ENCODE measurements around the gene VPS39. TPM values are rescaled to one million over a fixed set of nuclear protein-coding genes. Genes with fewer than 3 reads are reported as not detected.

Gene VPS39
- total and polyA plus RNA-seq, 2 of the 13 experiments (the other 11 are each of a cell fraction or from before 2014, with no cell fraction given): 22.9 to 32.0 TPM

DNA sequence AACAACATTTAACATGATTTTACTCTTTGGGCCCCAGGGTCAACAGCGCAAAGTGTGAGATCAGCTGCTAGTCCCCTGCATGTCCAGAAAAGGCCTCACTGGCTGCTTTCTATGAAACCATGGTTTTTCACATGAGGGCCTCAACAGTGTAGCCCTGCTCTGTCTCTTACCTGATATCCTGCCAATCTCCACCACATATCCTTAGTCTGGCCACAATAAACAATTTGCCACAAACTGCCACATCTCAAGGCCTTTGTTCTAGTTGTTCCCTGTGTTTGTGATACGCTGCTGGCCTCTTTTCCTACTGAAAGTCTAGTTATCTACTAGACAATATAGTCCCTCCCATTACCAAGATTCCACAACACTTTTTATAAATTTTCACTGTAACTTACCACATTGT lies 17.7 kb downstream of the VPS39 start (continued):
- TF ChIP-seq ZNF235 (CRISPR knock-in tag; IDR thresholded peaks at IDR 0.05; ENCODE audit: borderline replicate concordance) (no peak), SNAPC2 (CRISPR knock-in tag; IDR thresholded peaks at IDR 0.05) (no peak), SYNCRIP (IDR thresholded peaks at IDR 0.05; ENCODE audit: insufficient read depth, low read depth, low read length) (no peak), ZNF253 (CRISPR knock-in tag; IDR thresholded peaks at IDR 0.05; ENCODE audit: borderline replicate concordance) (no peak), MTA3 (CRISPR knock-in tag; IDR thresholded peaks at IDR 0.05) (no peak), PCBP1 (IDR thresholded peaks at IDR 0.05; ENCODE audit: borderline replicate concordance, low read depth, low read length) (no peak)

DNA sequence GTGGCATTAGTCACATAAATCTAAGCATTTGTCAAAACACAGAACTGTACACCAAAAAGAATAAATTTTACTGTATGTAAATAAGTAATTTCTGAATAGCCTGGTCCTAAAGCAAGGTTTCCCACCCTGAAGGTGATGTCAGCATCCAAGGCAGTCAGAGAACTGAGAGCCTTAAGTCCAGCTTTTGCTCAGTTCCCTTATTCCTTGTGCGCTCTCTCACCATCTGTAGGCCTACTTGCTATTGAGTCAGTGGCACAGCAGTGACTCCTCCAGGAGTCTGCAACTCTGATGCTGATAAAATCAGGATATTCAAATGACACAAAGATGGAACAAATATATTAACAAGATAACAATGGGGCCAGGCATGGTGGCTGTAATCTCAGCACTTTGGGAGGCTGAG lies 22.3 kb downstream of the VPS39 start:
- no peaks in the 10 kb centered on the region for H3K79me2 ChIP-seq (ENCODE audit: insufficient read depth, low read length)
- H3K9ac ChIP-seq (ENCODE audit: insufficient read depth, low read depth, low read length): no peak overlapping the region
- H3K27me3 ChIP-seq (ENCODE audit: control insufficient read depth in 1 of 2, insufficient read depth in 2 of 2, low read length in 2 of 2): no peaks in the 10 kb centered on the region; a peak in 1 of 5 replicates
- H3K36me3 ChIP-seq (replicated peaks in 1 of 2; ENCODE audit: control insufficient read depth in 1 of 2, insufficient read depth in 2 of 2, low read length in 2 of 2): peaks cover 14 to 62% of the 10 kb centered on the region in 2 experiments
- no TSS peak for BruUV-seq (replicated peaks)
- peaks cover 13% of the 10 kb centered on the region; the same call in 1 of the 2 replicates for H3K4me1 ChIP-seq (ENCODE audit: insufficient read depth, low read length)
- intact Hi-C loops (cut with micrococcal nuclease; ENCODE audit: unreplicated experiment) (no loop called here), in situ Hi-C loops (cut with HindIII; ENCODE audit: extremely low pct_ligation_motif_present, low pct_unique_long_range_greater_than_20kb) (no loop called here)
- ChIA-PET CTCF (ENCODE audit: low intra/inter-chr PET ratio, low total read pairs) (no interaction called here), POLR2A (no interaction called here)
- no peaks in the 10 kb centered on the region for H3K9me3 ChIP-seq (ENCODE audit: low read length)
- no peak for ATAC-seq
- H3K4me2 ChIP-seq (ENCODE audit: low read depth, low read length): no peak overlapping the region
- H3K27ac ChIP-seq (ENCODE audit: extremely low read length, insufficient read depth, low read length): no peak overlapping the region
- no peak overlapping the region for H3K4me3 ChIP-seq (replicated peaks in 1 of 3; ENCODE audit: insufficient read depth in 1 of 3, low read depth in 2 of 3, low read length in 3 of 3)
- TF ChIP-seq KAT2B (IDR thresholded peaks at IDR 0.05; ENCODE audit: borderline replicate concordance, low read depth, low read length) (no peak), KLF16 (CRISPR knock-in tag; IDR thresholded peaks at IDR 0.05) (no peak), ZBTB20 (CRISPR knock-in tag; IDR thresholded peaks at IDR 0.05; ENCODE audit: borderline replicate concordance, low read depth) (no peak), HNRNPLL (IDR thresholded peaks at IDR 0.05; ENCODE audit: low read depth, low read length, poor library complexity, severe bottlenecking) (no peak)
- TF ChIP-seq, protein P1, sequence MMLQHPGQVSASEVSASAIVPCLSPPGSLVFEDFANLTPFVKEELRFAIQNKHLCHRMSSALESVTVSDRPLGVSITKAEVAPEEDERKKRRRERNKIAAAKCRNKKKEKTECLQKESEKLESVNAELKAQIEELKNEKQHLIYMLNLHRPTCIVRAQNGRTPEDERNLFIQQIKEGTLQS (CRISPR knock-in tag; IDR thresholded peaks at IDR 0.05): no peak
- TF ChIP-seq, protein P2, sequence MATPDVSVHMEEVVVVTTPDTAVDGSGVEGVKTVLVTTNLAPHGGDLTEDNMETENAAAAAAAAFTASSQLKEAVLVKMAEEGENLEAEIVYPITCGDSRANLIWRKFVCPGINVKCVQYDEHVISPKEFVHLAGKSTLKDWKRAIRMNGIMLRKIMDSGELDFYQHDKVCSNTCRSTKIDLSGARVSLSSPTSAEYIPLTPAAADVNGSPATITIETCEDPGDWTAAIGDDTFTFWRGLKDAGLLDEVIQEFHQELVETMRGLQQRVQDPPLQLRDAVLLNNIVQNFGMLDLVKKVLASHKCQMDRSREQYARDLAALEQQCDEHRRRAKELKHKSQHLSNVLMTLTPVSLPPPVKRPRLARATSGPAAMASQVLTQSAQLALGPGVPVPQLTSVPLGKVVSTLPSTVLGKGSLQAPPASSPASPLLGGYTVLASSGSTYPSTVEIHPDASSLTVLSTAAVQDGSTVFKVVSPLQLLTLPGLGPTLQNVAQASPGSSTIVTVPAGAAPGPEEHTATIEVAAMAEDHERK (CRISPR knock-in tag; IDR thresholded peaks at IDR 0.05; ENCODE audit: low read depth): no peak
- TF ChIP-seq, protein P3, sequence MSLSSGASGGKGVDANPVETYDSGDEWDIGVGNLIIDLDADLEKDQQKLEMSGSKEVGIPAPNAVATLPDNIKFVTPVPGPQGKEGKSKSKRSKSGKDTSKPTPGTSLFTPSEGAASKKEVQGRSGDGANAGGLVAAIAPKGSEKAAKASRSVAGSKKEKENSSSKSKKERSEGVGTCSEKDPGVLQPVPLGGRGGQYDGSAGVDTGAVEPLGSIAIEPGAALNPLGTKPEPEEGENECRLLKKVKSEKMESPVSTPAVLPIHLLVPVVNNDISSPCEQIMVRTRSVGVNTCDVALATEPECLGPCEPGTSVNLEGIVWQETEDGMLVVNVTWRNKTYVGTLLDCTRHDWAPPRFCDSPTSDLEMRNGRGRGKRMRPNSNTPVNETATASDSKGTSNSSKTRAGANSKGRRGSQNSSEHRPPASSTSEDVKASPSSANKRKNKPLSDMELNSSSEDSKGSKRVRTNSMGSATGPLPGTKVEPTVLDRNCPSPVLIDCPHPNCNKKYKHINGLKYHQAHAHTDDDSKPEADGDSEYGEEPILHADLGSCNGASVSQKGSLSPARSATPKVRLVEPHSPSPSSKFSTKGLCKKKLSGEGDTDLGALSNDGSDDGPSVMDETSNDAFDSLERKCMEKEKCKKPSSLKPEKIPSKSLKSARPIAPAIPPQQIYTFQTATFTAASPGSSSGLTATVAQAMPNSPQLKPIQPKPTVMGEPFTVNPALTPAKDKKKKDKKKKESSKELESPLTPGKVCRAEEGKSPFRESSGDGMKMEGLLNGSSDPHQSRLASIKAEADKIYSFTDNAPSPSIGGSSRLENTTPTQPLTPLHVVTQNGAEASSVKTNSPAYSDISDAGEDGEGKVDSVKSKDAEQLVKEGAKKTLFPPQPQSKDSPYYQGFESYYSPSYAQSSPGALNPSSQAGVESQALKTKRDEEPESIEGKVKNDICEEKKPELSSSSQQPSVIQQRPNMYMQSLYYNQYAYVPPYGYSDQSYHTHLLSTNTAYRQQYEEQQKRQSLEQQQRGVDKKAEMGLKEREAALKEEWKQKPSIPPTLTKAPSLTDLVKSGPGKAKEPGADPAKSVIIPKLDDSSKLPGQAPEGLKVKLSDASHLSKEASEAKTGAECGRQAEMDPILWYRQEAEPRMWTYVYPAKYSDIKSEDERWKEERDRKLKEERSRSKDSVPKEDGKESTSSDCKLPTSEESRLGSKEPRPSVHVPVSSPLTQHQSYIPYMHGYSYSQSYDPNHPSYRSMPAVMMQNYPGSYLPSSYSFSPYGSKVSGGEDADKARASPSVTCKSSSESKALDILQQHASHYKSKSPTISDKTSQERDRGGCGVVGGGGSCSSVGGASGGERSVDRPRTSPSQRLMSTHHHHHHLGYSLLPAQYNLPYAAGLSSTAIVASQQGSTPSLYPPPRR (CRISPR knock-in tag; IDR thresholded peaks at IDR 0.05; ENCODE audit: borderline replicate concordance): no peak
- TF ChIP-seq, protein P4, sequence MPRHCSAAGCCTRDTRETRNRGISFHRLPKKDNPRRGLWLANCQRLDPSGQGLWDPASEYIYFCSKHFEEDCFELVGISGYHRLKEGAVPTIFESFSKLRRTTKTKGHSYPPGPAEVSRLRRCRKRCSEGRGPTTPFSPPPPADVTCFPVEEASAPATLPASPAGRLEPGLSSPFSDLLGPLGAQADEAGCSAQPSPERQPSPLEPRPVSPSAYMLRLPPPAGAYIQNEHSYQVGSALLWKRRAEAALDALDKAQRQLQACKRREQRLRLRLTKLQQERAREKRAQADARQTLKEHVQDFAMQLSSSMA (CRISPR knock-in tag; IDR thresholded peaks at IDR 0.05): no peak
- no peak for DNase-seq (ENCODE audit: low spot score)
- no peak overlapping the region for H2AFZ ChIP-seq (ENCODE audit: low read length)
- 100% methylated on average over 1 of the region's 1 CpG for WGBS (ENCODE audit: low lambda C conversion rate)
- H4K20me1 ChIP-seq (ENCODE audit: insufficient read depth, low read length): no peaks in the 10 kb centered on the region
- FAIRE-seq: no peak

All from HepG2 (cell line).